ENCODE results near the gene SIPA1L2. TPM values are rescaled to one million over a fixed set of nuclear protein-coding genes. Genes with fewer than 3 reads are reported as not detected.
"Not testable (repeated sequence)": the region's sequence is repeated elsewhere in the genome, so short reads cannot be mapped to it uniquely, and the experiment has no call there.

The SIPA1L2 gene
- total RNA-seq, 2 experiments from 2014 or later = 6.2 to 13.5 TPM

DNA sequence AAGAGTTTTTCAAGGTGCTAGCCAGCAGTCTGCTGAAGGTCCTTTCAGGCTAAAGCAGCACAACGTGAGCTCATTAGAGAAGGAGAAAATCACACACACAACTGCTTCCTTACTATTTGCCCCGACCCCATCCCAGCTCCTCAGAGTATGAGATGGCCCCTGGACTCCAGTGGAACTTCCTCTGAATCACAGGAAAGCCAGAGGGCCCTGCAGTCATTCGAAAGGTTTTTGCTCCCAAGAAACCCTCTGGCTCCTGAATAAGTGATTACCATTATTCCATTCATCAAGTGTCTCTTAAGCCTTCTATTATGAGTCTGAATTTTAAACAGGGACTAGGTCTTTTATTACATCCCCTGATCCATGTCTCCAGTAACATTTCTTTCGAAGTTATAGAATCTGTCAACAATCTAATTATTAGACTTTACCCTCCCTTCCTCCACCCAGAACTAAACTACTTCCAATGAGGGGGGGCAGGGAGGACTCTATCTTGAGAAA lies 14.6 kb downstream of the SIPA1L2 start:
- DNase-seq (ENCODE audit: low spot score) = no peak
- POLR2A ChIA-PET = interaction anchor here (1.2 to 2.3 kb wide), 3 partner anchors 9 to 13 kb away, joined by 6 to 14 read pairs (median 7); no protein-coding TSS in a partner anchor
- Histone ChIP-seq H2AFZ (ENCODE audit: low read length) (no peak overlapping the region), H4K20me1 (ENCODE audit: insufficient read depth, low read length) (no peaks in the 10 kb centered on the region), H3K79me2 (ENCODE audit: insufficient read depth, low read depth, low read length) (0 out of 2 replicates have a peak, but pooled peaks cover 9% of the 10 kb centered on the region), H3K27ac (ENCODE audit: low read depth, low read length, poor library complexity, severe bottlenecking) (no peak overlapping the region), H3K9me2 (ENCODE audit: insufficient read depth, low read length) (no peaks in the 10 kb centered on the region), H3K4me3 (ENCODE audit: low read depth, low read length, poor library complexity, severe bottlenecking) (no peak overlapping the region), H3K9me3 (ENCODE audit: low read length) (no peaks in the 10 kb centered on the region), H3K4me1 (ENCODE audit: insufficient read depth, low read length, poor library complexity, severe bottlenecking) (peaks cover 54% of the 10 kb centered on the region), H3K36me3 (ENCODE audit: insufficient read depth, low read length) (no peaks in the 10 kb centered on the region), H3K4me2 (ENCODE audit: low read length) (no peak overlapping the region)
- no peak for TF ChIP-seq EZH2phosphoT487 (IDR thresholded peaks at IDR 0.05; ENCODE audit: borderline replicate concordance, low read depth, low read length)
- TF ChIP-seq, protein P1, sequence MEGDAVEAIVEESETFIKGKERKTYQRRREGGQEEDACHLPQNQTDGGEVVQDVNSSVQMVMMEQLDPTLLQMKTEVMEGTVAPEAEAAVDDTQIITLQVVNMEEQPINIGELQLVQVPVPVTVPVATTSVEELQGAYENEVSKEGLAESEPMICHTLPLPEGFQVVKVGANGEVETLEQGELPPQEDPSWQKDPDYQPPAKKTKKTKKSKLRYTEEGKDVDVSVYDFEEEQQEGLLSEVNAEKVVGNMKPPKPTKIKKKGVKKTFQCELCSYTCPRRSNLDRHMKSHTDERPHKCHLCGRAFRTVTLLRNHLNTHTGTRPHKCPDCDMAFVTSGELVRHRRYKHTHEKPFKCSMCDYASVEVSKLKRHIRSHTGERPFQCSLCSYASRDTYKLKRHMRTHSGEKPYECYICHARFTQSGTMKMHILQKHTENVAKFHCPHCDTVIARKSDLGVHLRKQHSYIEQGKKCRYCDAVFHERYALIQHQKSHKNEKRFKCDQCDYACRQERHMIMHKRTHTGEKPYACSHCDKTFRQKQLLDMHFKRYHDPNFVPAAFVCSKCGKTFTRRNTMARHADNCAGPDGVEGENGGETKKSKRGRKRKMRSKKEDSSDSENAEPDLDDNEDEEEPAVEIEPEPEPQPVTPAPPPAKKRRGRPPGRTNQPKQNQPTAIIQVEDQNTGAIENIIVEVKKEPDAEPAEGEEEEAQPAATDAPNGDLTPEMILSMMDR (conservative IDR thresholded peaks at IDR 0.05; ENCODE audit: low read length) = no peak
- BruUV-seq (replicated peaks) = no TSS peak
- intact Hi-C loops (cut with micrococcal nuclease; ENCODE audit: unreplicated experiment) = no loop called here
- CTCF ChIA-PET (ENCODE audit: unreplicated experiment) = no interaction called here

DNA sequence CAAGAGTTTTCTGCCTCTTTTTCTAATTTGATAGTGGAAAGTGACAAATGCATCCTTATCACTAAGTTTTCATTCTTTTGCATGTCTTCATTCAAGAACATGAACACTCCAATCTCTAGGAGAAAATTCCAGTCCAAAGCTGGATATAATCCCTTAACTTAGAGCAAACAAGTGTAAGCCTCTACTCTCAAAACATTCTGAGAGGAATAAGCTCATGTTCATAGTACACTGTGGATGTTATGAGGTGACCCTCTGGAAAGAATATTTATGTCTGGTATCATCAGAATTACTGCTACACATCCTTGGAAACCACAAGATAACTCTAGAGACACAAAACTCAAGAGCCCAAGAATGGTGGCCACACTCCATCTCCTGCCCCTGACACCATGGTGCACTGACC lies 15.1 kb downstream of the SIPA1L2 start:
- no peaks in the 10 kb centered on the region for H3K9me2 ChIP-seq (ENCODE audit: insufficient read depth, low read length)
- no peaks in the 10 kb centered on the region for H3K36me3 ChIP-seq (ENCODE audit: insufficient read depth, low read length)
- H4K20me1 ChIP-seq (ENCODE audit: insufficient read depth, low read length) = no peaks in the 10 kb centered on the region
- no peak overlapping the region for H2AFZ ChIP-seq (ENCODE audit: low read length)
- no peak overlapping the region for H3K4me2 ChIP-seq (ENCODE audit: low read length)
- CTCF ChIA-PET (ENCODE audit: unreplicated experiment) = interaction anchor here (0.5 kb wide), 1 partner anchor 56 kb away, joined by 4 read pairs; no protein-coding TSS in a partner anchor
- POLR2A ChIA-PET = interaction anchor here (2.3 kb wide), 1 partner anchor 12 kb away, joined by 14 read pairs; no protein-coding TSS in a partner anchor
- no peaks in the 10 kb centered on the region for H3K9me3 ChIP-seq (ENCODE audit: low read length)
- no TSS peak for BruUV-seq (replicated peaks)
- intact Hi-C loops (cut with micrococcal nuclease; ENCODE audit: unreplicated experiment) = no loop called here
- peaks cover 52% of the 10 kb centered on the region for H3K4me1 ChIP-seq (ENCODE audit: insufficient read depth, low read length, poor library complexity, severe bottlenecking)
- no peak overlapping the region for H3K4me3 ChIP-seq (ENCODE audit: low read depth, low read length, poor library complexity, severe bottlenecking)
- DNase-seq (ENCODE audit: low spot score) = no peak
- no peak overlapping the region for H3K27ac ChIP-seq (ENCODE audit: low read depth, low read length, poor library complexity, severe bottlenecking)
- no peak for TF ChIP-seq EZH2phosphoT487 (IDR thresholded peaks at IDR 0.05; ENCODE audit: borderline replicate concordance, low read depth, low read length)
- TF ChIP-seq, protein P1 (conservative IDR thresholded peaks at IDR 0.05; ENCODE audit: low read length) = no peak
- 0 out of 2 replicates have a peak, but pooled peaks cover 13% of the 10 kb centered on the region for H3K79me2 ChIP-seq (ENCODE audit: insufficient read depth, low read depth, low read length)

DNA sequence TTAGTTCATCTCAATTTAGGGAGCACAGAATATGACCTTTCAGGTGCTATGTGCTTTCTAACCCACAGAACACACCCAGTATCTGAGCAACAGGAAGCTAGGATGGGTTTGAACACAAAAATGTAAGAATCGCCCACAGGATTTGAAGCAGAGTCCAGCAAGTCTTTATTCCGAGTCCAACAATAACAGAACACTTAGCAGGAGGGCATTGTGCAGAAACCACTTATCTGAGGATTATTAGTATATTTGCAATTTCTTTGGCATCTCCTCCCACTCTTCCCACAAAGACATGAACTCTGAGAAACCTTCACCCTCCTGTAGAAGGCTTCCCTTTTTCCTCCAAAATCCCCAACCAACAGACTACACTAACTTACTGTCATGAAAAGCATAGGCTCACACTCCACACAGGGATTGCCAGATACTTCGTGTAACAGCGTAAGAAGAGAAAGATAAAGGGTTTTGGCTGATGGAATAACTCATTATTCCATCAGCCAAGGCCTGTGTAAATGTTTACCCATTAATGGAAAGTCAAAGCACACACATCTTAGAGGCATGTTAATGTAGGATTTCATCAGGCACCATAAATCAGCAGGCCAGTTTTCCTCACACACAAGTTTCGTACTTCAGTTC lies 16.1 kb downstream of the SIPA1L2 start:
- Histone ChIP-seq H3K4me2 (ENCODE audit: low read length) (no peak overlapping the region), H3K4me3 (ENCODE audit: low read depth, low read length, poor library complexity, severe bottlenecking) (no peak overlapping the region), H3K9me3 (ENCODE audit: low read length) (no peaks in the 10 kb centered on the region), H3K9me2 (ENCODE audit: insufficient read depth, low read length) (no peaks in the 10 kb centered on the region), H3K79me2 (ENCODE audit: insufficient read depth, low read depth, low read length) (0 out of 2 replicates have a peak, but pooled peaks cover 13% of the 10 kb centered on the region), H4K20me1 (ENCODE audit: insufficient read depth, low read length) (no peaks in the 10 kb centered on the region), H3K36me3 (ENCODE audit: insufficient read depth, low read length) (no peaks in the 10 kb centered on the region), H3K4me1 (ENCODE audit: insufficient read depth, low read length, poor library complexity, severe bottlenecking) (peaks cover 45% of the 10 kb centered on the region), H3K27ac (ENCODE audit: low read depth, low read length, poor library complexity, severe bottlenecking) (no peak overlapping the region), H2AFZ (ENCODE audit: low read length) (no peak overlapping the region)
- no TSS peak for BruUV-seq (replicated peaks)
- DNase-seq (ENCODE audit: low spot score) = no peak
- ChIA-PET CTCF (ENCODE audit: unreplicated experiment) (no interaction called here), POLR2A (interaction anchor here (0.6 to 1.0 kb wide), 2 partner anchors 12 to 14 kb away, joined by 3 read pairs; no protein-coding TSS in a partner anchor)
- intact Hi-C loops (cut with micrococcal nuclease; ENCODE audit: unreplicated experiment) = no loop called here
- TF ChIP-seq, protein P1 (conservative IDR thresholded peaks at IDR 0.05; ENCODE audit: low read length) = no peak

DNA sequence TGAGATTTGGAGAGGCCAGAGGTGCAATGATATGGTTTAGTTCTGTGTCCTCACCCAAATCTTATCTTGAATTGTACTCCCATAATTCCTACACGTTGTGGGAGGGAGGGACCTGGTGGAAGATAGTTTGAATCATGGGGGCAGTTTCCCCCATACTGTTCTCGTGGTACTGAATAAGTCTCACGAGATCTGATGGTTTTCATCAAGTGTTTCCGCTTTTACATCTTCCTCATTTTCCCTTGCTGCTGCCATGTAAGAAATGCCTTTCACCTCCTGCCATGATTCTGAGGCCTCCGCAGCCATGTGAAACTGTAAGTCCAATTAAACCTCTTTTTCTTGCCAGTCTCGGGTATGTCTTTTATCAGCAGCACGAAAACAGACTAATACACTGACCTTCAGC lies 17.1 kb downstream of the SIPA1L2 start:
- H3K4me3 ChIP-seq (ENCODE audit: low read depth, low read length, poor library complexity, severe bottlenecking); H2AFZ ChIP-seq (ENCODE audit: low read length); H3K27ac ChIP-seq (ENCODE audit: low read depth, low read length, poor library complexity, severe bottlenecking); CTCF ChIA-PET (ENCODE audit: unreplicated experiment); intact Hi-C loops (cut with micrococcal nuclease; ENCODE audit: unreplicated experiment); H3K9me3 ChIP-seq (ENCODE audit: low read length); H3K4me2 ChIP-seq (ENCODE audit: low read length); H3K9me2 ChIP-seq (ENCODE audit: insufficient read depth, low read length); H4K20me1 ChIP-seq (ENCODE audit: insufficient read depth, low read length); BruUV-seq (replicated peaks); H3K36me3 ChIP-seq (ENCODE audit: insufficient read depth, low read length); DNase-seq (ENCODE audit: low spot score): not testable (repeated sequence)
- H3K4me1 ChIP-seq (ENCODE audit: insufficient read depth, low read length, poor library complexity, severe bottlenecking) = peaks cover 42% of the 10 kb centered on the region
- 0 out of 2 replicates have a peak, but pooled peaks cover 10% of the 10 kb centered on the region for H3K79me2 ChIP-seq (ENCODE audit: insufficient read depth, low read depth, low read length)
- POLR2A ChIA-PET = interaction anchor here (0.7 to 1.0 kb wide), 2 partner anchors 13 to 336 kb away, joined by 3 read pairs; no protein-coding TSS in a partner anchor

Measured in OCI-LY7 (cell line).